GM19099 (cell line): ENCODE data around the gene KLC1.

Experiments used
- POLR2A ChIP-seq: IDR thresholded peaks from 3 replicates; pipeline ENCODE4 v1.6.1; 2011; ENCODE audit warnings: low read depth; ENCODE audit not compliant: insufficient read length; ENCODE audit errors: extremely low read depth

The KLC1 gene

GRCh38 chr14:103736546-103737431 lies 107.8 kb downstream of the KLC1 start:
- no peak for TF ChIP-seq POLR2A

- no peak for TF ChIP-seq POLR2A
Measured at GRCh38 chr14:103737432-103738045, 108.5 kb downstream of the KLC1 start.

- no peak for TF ChIP-seq POLR2A
Measured at GRCh38 chr14:103738166-103738565, 109.2 kb downstream of the KLC1 start.

GRCh38 chr14:103738701-103739451 lies 109.9 kb downstream of the KLC1 start:
- no peak for TF ChIP-seq POLR2A

- TF ChIP-seq POLR2A = no peak
Measured at GRCh38 chr14:103739466-103739792, 110.4 kb downstream of the KLC1 start.

GRCh38 chr14:103739793-103740501 lies 110.9 kb downstream of the KLC1 start:
- no peak for TF ChIP-seq POLR2A

- TF ChIP-seq POLR2A = no peak
Measured at GRCh38 chr14:103740991-103741689, 112.1 kb downstream of the KLC1 start.

- TF ChIP-seq POLR2A = no peak
Measured at GRCh38 chr14:103741876-103742275, 112.9 kb downstream of the KLC1 start.

GRCh38 chr14:103742499-103743255 lies 113.7 kb downstream of the KLC1 start:
- TF ChIP-seq POLR2A = no peak

- TF ChIP-seq POLR2A = no peak
Measured at GRCh38 chr14:103743691-103744090, 114.7 kb downstream of the KLC1 start.

- no peak for TF ChIP-seq POLR2A
Measured at GRCh38 chr14:103744621-103745395, 115.8 kb downstream of the KLC1 start.

- no peak for TF ChIP-seq POLR2A
Measured at GRCh38 chr14:103745424-103745823, 116.4 kb downstream of the KLC1 start.

- no peak for TF ChIP-seq POLR2A
Measured at GRCh38 chr14:103746701-103747100, 117.7 kb downstream of the KLC1 start.
